Fibroblast of the aortic adventitia (primary cell): ENCODE measurements around the gene HMMR. TPM values are rescaled to one million over a fixed set of nuclear protein-coding genes. Genes with fewer than 3 reads are reported as not detected.

Experiments
- DNase-seq: peaks from one replicate; pipeline ENCODE4 v3.0.0-alpha.2; 2010; ENCODE audit warnings: low read depth
- H3K4me3 ChIP-seq: 2 replicates; pipeline ENCODE4 v1.5.1; 2011; ENCODE audit warnings: low read depth, mild to moderate bottlenecking, control low read depth, low read length, moderate library complexity
- CTCF ChIP-seq: IDR thresholded peaks from 2 replicates; pipeline ENCODE4 v1.5.1; 2011; ENCODE audit warnings: mild to moderate bottlenecking, low read length, control low read depth, inconsistent platforms; ENCODE audit not compliant: insufficient read depth
- total RNA-seq: library from RNA; depleted of rRNA; stranded (reverse); fragments of >200 nt; gene quantifications from 2 replicates; pipeline ENCODE4 v1.2.3, GENCODE V29; 2012; ENCODE audit warnings: low replicate concordance

The HMMR gene
- total RNA-seq, 1 donor: 37.2 TPM

GRCh38 chr5:163525096-163525495, 64.7 kb downstream of the HMMR start:
- H3K4me3 ChIP-seq: no peak overlapping the region
- no peak for DNase-seq
- no peak for TF ChIP-seq CTCF

- no peak for TF ChIP-seq CTCF
- DNase-seq: no peak
- H3K4me3 ChIP-seq: no peak overlapping the region
These were observed 69.3 kb downstream of the HMMR start for GRCh38 chr5:163529698-163530097.

- H3K4me3 ChIP-seq: no peak overlapping the region
- TF ChIP-seq CTCF: no peak
- no peak for DNase-seq
These were observed 70.8 kb downstream of the HMMR start for GRCh38 chr5:163531272-163531671.

GRCh38 chr5:163532171-163533084, 72.0 kb downstream of the HMMR start:
- no peak for DNase-seq
- no peak for TF ChIP-seq CTCF
- H3K4me3 ChIP-seq: no peak overlapping the region

DNA sequence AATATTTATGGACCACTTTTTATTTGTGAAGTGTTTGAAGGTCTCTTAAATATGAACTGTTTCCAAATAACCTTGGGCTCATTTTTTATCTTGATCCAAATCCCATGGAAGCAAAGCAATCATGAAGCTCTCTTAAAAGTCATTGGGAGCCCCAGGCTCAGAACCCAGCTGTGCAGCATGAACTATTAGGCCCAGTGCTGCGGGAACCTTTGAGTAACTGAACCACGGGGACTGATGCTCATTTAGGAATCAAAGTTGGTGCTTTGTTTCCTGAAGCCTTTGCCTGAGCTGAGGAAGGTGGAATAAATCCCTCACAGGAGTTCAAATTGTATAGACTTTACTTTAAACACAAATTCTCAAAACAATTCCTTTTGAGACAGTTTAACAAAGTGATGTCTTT, 72.8 kb downstream of the HMMR start:
- TF ChIP-seq CTCF: no peak
- H3K4me3 ChIP-seq: no peak overlapping the region
- no peak for DNase-seq

- H3K4me3 ChIP-seq: no peak overlapping the region
- no peak for TF ChIP-seq CTCF
- no peak for DNase-seq
These were observed 74.2 kb downstream of the HMMR start for GRCh38 chr5:163534492-163535094.
